Endodermal cell (in vitro differentiated cells): ENCODE measurements around the gene RAB1A. TPM values are rescaled to one million over a fixed set of nuclear protein-coding genes. Genes with fewer than 3 reads are reported as not detected.
A peak's percentile ranks its signal among the peaks of the same experiment; 100 is the strongest.

Experiments
- DNase-seq: peaks from one replicate; pipeline ENCODE4 v3.0.0-alpha.2; 2017
- H3K27ac ChIP-seq: 2 replicates; pipeline ENCODE4 v1.5.1; 2013; ENCODE audit warnings: mild to moderate bottlenecking, low read depth, low read length, moderate library complexity
- H3K27me3 ChIP-seq: 2 replicates; pipeline ENCODE4 v1.6.1; 2013; ENCODE audit warnings: mild to moderate bottlenecking, low read length, moderate library complexity; ENCODE audit not compliant: insufficient read depth, control insufficient read depth, poor library complexity, severe bottlenecking
- H3K36me3 ChIP-seq: 2 replicates; pipeline ENCODE4 v1.7.0; 2013; ENCODE audit warnings: mild to moderate bottlenecking, low read length, moderate library complexity; ENCODE audit not compliant: control insufficient read depth, insufficient read depth
- H3K4me1 ChIP-seq: one replicate; pipeline ENCODE4 v1.7.0; 2013; ENCODE audit warnings: low read length; ENCODE audit not compliant: control insufficient read depth, insufficient read depth
- H3K4me3 ChIP-seq: 2 replicates; pipeline ENCODE4 v1.5.1; 2013; ENCODE audit warnings: mild to moderate bottlenecking, low read length, moderate library complexity
- H3K9ac ChIP-seq: 2 replicates; pipeline ENCODE4 v1.6.1; 2013; ENCODE audit warnings: mild to moderate bottlenecking, low read length, moderate library complexity; ENCODE audit not compliant: poor library complexity, severe bottlenecking; ENCODE audit errors: extremely low read depth
- H3K9me3 ChIP-seq: 2 replicates; pipeline ENCODE4 v1.6.1; 2013; ENCODE audit warnings: mild to moderate bottlenecking, low read length, moderate library complexity; ENCODE audit not compliant: control insufficient read depth
- H3K27ac Mint-ChIP-seq: 2 replicates; pipeline ENCODE4 v1.8.0; 2020; ENCODE audit warnings: mixed read lengths
- H3K27me3 Mint-ChIP-seq: 2 replicates; pipeline ENCODE4 v1.8.0; 2021; ENCODE audit warnings: mild to moderate bottlenecking, mixed read lengths; ENCODE audit not compliant: insufficient read depth
- H3K36me3 Mint-ChIP-seq: 2 replicates; pipeline ENCODE4 v1.8.0; 2020; ENCODE audit warnings: low read depth, mixed read lengths
- H3K4me1 Mint-ChIP-seq: 2 replicates; pipeline ENCODE4 v1.8.0; 2020; ENCODE audit warnings: mixed read lengths
- H3K4me3 Mint-ChIP-seq: 2 replicates; pipeline ENCODE4 v1.8.0; 2020; ENCODE audit warnings: mild to moderate bottlenecking, moderate library complexity, mixed read lengths
- H3K9me3 Mint-ChIP-seq: 2 replicates; pipeline ENCODE4 v1.8.0; 2020; ENCODE audit warnings: mild to moderate bottlenecking, mixed read lengths
- WGBS, 2 experiments: methylation state at CpG; one replicate each; pipeline versions ENCODE4 v1.1.5 to v1.1.7; 2013; ENCODE audit warnings: missing lambda C conversion rate in 2 of 2, mixed read lengths in 1 of 2; ENCODE audit not compliant: insufficient coverage in 1 of 2, insufficient read length in 1 of 2; 5-methylcytosine and 5-hydroxymethylcytosine counted together
- total RNA-seq, 2 donors: library from RNA; stranded (reverse); fragmentation: NEBNext Ultra II Directional in 1 of 2; extraction: Animal tissue kit (Norgen Biotek cat#: 25700) in 1 of 2; gene quantifications; 2 replicates in 1 of 2; 3 replicates in 1 of 2; pipeline ENCODE4 v1.2.1, GENCODE V29; 2021
- TF ChIP-seq, protein P1 (sequence below): fragments of 200-600 bp; sonication (generic); conservative IDR thresholded peaks from 2 replicates; pipeline ENCODE4 v1.5.0; 2021; ENCODE audit warnings: antibody characterized with exemption, mild to moderate bottlenecking

The RAB1A gene
- total RNA-seq, 2 donors from 2014 or later = 122 to 125 TPM

DNA sequence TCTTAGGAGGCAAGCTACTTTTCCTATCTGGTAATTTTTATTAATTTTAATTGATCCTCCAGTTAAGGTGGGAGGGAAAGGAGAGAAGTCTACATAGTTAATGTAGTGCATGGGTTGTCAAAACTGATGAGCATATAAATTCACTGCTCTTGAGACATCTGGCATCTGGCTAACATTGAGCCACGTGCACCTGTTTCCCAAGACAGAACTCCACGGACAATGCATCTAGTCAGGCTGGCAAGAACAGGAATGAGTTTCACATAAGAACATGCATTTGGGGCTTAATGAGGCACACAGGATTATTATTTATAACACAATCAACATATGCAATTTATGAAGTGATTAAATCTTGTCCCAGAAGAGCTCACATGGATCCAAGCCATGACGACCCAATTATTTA is 16.2 kb upstream of the RAB1A start:
- no peaks in the 10 kb centered on the region for H3K9me3 ChIP-seq
- H3K27ac ChIP-seq = no peak overlapping the region
- TF ChIP-seq, protein P1, sequence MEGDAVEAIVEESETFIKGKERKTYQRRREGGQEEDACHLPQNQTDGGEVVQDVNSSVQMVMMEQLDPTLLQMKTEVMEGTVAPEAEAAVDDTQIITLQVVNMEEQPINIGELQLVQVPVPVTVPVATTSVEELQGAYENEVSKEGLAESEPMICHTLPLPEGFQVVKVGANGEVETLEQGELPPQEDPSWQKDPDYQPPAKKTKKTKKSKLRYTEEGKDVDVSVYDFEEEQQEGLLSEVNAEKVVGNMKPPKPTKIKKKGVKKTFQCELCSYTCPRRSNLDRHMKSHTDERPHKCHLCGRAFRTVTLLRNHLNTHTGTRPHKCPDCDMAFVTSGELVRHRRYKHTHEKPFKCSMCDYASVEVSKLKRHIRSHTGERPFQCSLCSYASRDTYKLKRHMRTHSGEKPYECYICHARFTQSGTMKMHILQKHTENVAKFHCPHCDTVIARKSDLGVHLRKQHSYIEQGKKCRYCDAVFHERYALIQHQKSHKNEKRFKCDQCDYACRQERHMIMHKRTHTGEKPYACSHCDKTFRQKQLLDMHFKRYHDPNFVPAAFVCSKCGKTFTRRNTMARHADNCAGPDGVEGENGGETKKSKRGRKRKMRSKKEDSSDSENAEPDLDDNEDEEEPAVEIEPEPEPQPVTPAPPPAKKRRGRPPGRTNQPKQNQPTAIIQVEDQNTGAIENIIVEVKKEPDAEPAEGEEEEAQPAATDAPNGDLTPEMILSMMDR = no peak
- 90% methylated on average over 3 of the region's 3 CpGs; no CpG with 5 or more reads in 1 of the 2 experiments for WGBS, 2 experiments
- H3K36me3 ChIP-seq = no peaks in the 10 kb centered on the region
- no peak overlapping the region for H3K9ac ChIP-seq
- no peak overlapping the region for H3K4me3 ChIP-seq
- H3K27me3 ChIP-seq = no peaks in the 10 kb centered on the region
- H3K4me1 ChIP-seq = no peaks in the 10 kb centered on the region
- H3K27ac Mint-ChIP-seq = no peak overlapping the region
- no peak overlapping the region for H3K4me3 Mint-ChIP-seq
- no peaks in the 10 kb centered on the region for H3K27me3 Mint-ChIP-seq
- no peak for DNase-seq
- H3K4me1 Mint-ChIP-seq = peaks cover 3% of the 10 kb centered on the region
- no peaks in the 10 kb centered on the region for H3K9me3 Mint-ChIP-seq
- no peaks in the 10 kb centered on the region for H3K36me3 Mint-ChIP-seq

DNA sequence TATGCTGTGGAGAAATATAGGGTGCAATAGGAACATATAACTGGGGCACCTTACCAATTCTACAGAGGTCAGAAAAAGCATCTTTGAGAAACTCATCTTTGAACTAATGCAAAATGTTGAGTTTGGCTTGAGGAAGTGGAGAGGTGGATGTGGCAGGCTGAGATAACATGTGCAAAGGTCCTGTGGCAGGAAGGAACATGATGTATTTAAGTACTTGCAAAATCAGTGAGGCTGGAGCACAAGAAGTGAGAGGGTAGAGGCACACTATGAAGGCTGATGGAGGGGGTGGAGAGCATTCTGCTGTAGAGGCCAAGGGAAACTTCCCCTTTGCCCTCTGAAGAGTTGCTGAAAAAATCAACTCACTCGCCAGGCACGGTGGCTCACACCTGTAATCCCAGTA is 14.7 kb upstream of the RAB1A start:
- WGBS, 2 experiments = 79 to 100% methylated on average over 2 of the region's 2 CpGs
- Mint-ChIP-seq H3K36me3 (no peaks in the 10 kb centered on the region), H3K9me3 (no peaks in the 10 kb centered on the region), H3K27me3 (no peaks in the 10 kb centered on the region), H3K4me1 (peaks cover 3% of the 10 kb centered on the region), H3K27ac (no peak overlapping the region), H3K4me3 (no peak overlapping the region)
- no peaks in the 10 kb centered on the region for H3K9me3 ChIP-seq
- no peaks in the 10 kb centered on the region for H3K27me3 ChIP-seq
- DNase-seq = no peak
- H3K4me3 ChIP-seq = no peak overlapping the region
- H3K27ac ChIP-seq = no peak overlapping the region
- H3K9ac ChIP-seq = no peak overlapping the region
- TF ChIP-seq, protein P1 = no peak
- H3K4me1 ChIP-seq = no peaks in the 10 kb centered on the region
- no peaks in the 10 kb centered on the region for H3K36me3 ChIP-seq

DNA sequence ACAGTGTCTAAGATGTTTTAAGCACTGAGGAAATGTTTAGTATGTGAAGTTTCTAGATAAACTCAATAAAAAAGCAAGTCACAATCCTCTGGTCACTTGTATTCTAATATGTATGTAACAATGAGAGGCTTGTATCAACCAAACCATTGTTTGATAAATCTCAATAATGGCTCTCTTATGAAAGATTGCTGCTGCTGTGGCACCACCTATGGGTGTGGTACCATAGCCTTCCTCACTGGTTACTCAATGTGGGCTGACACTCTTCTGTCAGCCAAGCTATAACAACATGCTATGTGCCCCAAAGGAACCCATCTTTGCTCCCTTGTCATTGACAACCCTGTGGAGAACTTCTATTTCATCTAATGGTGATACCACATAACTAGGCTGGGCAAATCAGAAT is 12.6 kb upstream of the RAB1A start:
- no peaks in the 10 kb centered on the region for H3K9me3 ChIP-seq
- no peaks in the 10 kb centered on the region for H3K4me1 ChIP-seq
- Mint-ChIP-seq H3K4me3 (no peak overlapping the region), H3K9me3 (no peaks in the 10 kb centered on the region), H3K27me3 (no peaks in the 10 kb centered on the region), H3K27ac (no peak overlapping the region), H3K4me1 (peaks cover 7% of the 10 kb centered on the region), H3K36me3 (no peaks in the 10 kb centered on the region)
- no peaks in the 10 kb centered on the region for H3K27me3 ChIP-seq
- TF ChIP-seq, protein P1 = peak; percentile 47
- no peak for DNase-seq
- H3K27ac ChIP-seq = no peak overlapping the region
- H3K4me3 ChIP-seq = no peak overlapping the region
- H3K36me3 ChIP-seq = no peaks in the 10 kb centered on the region
- no peak overlapping the region for H3K9ac ChIP-seq
